COR-L47 (cell line): ENCODE data around the gene TOMM6.
A peak's percentile ranks its signal among the peaks of the same experiment; 100 is the strongest.

Experiments used
- DNase-seq: peaks from one replicate; lab custom pipeline; 2025; lab: John Stamatoyannopoulos, UW

The TOMM6 gene

GRCh38 chr6:41787219-41787917 is at the start of gene TOMM6:
TOMM6 (plus strand) TSS chr6:41787694; CDS start chr6:41787698, 4 bp downstream.
- DNase-seq, result peak; percentile 87

DNA sequence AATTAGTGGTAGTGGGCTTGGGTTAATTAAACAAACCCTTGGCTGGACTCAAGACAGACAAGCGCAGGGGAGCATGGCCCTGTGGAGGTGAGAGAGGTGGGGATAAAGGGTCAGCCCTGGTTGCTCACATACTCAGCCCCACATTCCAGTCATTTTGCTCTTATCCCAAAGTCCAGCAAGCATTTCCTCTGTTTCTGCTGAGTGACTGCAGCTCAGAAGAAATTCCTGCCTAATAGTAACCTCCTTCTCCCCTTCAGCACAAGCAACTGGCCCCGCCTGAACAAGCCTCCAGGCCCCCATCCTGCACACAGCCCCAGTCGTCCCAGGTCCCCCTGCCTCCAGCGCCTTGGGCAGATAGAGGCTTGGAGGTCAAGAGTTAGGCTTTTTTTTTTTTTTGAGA is 48.5 kb upstream of the TOMM6 start:
- no peak for DNase-seq

- no peak for DNase-seq
These were observed 46.9 kb upstream of the TOMM6 start for GRCh38 chr6:41740366-41741162.

DNA sequence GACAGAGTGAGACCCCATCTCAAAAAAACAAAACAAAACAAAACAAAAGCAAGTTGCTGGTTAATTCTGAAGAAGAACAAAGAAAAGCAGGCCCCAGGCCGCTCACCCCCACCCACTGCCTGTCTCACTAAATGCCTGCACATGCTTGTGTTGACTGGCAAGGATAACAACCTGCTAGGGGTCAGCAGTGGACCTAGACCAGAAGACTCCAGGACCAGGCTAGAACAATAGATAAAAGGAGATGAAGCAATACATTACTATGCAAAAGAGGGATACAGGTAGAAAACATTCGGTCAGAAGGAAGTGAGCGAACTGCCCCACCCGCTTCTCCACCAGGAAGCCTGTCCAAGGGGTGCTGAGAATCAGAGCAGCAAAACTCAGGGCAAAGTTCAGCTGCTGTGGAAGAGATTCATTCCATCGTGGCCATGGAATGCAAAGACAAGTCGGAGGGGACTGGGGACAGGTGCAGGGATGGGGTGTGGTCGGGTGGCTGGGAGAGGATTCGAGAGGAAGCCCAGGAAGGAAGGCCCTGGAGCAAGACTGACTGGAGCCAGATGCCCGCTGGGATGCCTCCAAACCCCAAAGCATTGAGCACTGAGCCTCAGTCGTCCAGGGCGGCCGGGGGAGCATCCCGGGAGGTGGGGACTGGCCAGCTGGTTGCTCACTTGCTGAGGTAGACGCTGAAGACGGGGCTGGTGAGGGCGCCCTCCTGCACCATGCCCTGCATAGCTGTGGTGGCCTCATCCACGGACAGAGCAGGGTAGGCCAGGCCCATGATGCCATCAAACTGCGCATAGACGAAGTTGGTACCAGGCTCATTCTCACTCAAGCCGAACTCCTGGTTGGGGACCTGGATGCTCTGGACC is 45.6 kb upstream of the TOMM6 start:
- no peak for DNase-seq

DNA sequence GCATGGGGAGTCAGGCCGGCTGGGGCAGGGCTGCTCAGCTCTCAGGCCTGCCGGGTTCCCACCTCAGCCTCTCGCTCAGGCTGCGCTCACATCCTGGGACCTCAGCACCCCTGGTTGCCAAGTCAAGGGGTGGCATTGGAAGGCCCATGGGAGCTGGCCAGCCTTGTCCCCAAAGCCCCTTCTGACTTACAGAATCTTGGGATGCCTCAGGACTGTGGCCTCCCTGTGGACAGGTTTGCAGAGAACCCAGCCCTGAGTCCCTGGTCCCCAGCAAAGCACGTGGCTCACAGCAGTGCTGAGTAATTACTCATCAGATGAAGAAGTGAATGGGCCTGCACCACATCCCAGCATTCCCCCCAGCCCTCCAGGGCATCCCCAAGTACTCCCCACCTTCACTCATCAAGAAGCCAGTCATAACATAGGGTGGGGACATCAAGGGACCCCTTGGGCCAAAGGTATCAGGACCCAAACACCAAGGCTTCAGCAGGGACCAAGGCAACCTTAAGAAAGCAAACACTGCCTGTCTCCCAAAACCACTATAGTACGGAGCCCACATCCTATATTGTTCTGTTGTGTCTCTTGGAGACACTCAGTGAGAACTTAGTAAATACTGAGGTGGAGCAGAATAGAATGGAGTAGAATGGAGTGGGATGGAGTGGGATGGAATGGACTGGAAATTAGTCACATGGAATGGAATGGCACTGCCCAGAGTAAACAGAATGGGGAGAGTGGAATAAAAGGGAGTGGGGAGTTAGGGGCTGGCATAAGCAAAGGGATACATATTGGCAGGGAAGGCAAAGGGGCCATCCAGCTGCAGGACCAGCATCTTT is 43.9 kb upstream of the TOMM6 start:
- no peak for DNase-seq

DNA sequence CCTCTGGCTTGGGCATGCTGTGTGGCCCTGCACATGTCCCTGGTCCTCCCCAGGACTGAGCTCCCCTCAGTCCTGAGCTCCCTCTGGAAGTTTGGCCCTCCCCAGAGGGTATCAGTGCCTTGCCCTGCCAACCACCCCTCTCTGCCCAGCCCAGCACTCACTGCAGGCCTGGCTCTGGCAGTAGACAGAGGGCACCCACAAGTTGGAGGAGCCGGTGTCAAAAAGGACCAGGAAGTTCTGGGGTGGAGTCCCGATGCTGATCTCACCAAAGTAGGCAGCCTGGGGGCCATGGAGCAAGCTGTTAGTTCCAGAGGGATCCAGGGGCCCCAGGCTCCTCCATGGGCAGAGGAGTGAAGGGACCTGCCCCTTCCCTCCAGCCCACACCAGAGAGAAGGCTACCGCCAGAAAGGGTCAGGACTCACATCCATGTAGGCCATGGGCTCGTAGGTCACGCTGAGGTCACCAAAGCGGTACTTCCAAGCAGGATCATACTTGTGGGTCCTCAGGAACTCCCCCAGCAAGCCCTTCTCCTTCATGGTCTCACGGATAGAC is 43.2 kb upstream of the TOMM6 start:
- DNase-seq, result no peak

- no peak for DNase-seq
These were observed 41.4 kb upstream of the TOMM6 start for GRCh38 chr6:41746107-41746506.

DNA sequence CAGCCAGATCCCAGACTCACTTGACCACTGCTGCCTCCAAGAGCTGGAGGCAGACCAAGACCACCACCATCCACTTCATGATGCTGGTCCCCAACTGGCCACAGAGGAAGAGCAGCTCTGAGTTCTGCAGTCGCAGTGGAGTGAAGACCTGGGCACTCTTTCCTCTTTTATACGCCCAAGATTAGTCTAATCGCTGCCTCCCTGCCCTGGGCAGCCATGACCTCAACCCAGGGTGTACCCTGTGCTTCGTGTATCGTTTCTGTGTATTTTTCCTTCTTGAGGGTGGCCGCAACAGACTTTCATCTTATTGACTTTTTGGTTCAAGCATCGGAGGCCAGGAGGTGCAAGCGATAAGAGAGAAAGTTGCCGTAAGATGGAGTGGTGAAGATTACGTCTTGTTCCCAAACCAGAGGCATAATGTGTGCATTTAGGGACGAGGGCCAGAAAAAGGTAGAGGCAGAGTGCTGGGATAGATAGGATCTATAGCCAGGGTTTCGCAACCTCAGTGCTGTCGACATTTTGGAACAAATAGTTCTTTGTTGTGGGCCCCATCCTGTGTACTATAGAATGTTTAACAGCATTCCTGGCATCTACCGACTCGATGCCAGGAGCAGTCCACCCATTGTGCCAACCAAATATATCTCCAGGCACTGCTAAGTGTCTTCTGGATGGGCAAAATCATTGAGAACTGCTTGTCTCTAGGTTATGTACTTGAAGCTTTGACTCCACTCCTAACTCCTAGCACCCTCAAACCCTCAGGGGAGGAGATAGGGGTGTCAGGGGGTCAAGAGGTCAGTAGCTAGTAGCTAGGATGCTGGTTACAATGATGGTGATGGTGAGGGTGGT is 40.0 kb upstream of the TOMM6 start, which contains the start of gene PGC:
Gene PGC, minus strand, starts transcription at position 142 of the 846 bp plus-strand sequence. Its CDS starts 63 bp downstream, at position 79.
- no peak for DNase-seq

GRCh38 chr6:41748102-41748477 is 39.4 kb upstream of the TOMM6 start:
- DNase-seq, result no peak

DNA sequence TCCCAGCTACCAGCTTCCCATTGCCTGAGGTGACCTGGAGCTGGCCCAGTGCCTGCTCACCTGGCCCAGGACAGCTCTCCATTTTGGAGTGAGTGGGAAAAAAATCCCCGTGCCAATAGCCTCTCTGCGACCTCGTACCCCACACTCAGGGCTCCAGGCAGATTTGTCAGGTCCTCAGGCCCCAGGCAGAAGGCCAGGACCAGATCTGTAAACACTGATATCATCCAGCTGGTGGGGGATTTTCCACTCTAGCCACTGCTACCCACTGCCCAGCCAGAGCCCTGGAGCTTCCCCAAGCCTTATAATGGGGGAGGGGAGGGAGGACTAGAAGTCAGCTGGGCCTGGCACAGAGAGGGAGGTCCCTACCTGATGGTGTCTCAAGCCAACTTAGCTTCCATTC is 39.0 kb upstream of the TOMM6 start:
- DNase-seq, result no peak

DNA sequence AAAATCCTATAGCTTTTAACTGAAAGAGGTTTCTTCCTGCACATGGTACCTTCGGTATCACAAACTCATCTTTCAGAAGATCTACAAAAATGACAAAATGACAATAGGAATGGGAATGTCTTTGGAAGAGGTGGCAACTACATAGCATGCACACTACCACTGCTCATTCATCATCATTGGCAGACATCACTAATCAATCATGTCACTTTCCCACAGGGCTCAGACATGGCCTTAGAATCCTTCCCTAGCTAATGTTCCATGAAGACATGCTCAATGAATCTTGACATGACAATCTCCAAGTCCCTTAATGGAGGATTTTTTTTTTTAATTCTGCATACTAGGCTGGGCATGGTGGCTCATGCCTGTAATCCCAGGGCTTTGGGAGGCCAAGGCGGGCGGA is 37.1 kb upstream of the TOMM6 start:
- no peak for DNase-seq

DNA sequence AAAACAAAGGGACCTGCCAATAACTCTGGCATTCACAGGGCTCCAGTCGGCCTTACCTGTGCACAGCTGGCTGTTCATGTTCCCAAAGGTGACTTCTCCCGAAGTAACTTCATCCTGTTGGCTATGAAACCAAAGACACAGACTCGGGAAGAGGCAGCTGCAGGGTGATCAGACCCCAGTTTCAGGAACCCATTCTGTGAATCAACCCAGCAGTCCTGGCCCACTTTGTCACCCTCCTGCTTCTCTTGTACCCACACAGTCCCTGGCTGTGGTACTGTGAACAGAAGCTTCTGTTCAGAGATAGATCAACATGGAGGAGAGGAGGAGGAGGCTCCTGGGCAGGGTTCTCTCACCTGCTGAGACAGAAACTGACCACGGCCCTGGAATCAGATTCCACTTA is 31.6 kb upstream of the TOMM6 start:
- DNase-seq, result no peak

- DNase-seq, result no peak
These were observed 31.1 kb upstream of the TOMM6 start for GRCh38 chr6:41756354-41756753.

- DNase-seq, result no peak
These were observed 30.2 kb upstream of the TOMM6 start for GRCh38 chr6:41757271-41757670.

- no peak for DNase-seq
These were observed 29.4 kb upstream of the TOMM6 start for GRCh38 chr6:41757931-41758640.

DNA sequence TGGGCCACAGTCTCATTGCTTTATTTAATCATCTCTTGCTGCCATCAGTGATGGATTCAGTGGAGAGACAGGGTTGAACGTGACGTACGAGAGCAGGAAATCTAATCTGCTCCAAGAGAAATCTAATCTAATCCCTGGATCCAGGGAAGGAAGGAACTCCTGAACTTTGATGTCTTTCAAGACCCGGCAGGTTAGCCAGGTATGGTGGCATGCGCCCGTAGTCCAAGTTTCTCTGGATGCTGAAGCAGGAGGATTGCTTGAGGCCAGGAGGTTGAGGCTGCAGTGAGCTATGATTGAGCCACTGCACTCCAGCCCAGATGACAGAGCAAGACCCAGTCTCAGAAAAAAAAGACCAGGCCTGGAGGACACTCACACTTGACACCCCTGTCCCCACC is 28.9 kb upstream of the TOMM6 start:
- DNase-seq, result no peak

DNA sequence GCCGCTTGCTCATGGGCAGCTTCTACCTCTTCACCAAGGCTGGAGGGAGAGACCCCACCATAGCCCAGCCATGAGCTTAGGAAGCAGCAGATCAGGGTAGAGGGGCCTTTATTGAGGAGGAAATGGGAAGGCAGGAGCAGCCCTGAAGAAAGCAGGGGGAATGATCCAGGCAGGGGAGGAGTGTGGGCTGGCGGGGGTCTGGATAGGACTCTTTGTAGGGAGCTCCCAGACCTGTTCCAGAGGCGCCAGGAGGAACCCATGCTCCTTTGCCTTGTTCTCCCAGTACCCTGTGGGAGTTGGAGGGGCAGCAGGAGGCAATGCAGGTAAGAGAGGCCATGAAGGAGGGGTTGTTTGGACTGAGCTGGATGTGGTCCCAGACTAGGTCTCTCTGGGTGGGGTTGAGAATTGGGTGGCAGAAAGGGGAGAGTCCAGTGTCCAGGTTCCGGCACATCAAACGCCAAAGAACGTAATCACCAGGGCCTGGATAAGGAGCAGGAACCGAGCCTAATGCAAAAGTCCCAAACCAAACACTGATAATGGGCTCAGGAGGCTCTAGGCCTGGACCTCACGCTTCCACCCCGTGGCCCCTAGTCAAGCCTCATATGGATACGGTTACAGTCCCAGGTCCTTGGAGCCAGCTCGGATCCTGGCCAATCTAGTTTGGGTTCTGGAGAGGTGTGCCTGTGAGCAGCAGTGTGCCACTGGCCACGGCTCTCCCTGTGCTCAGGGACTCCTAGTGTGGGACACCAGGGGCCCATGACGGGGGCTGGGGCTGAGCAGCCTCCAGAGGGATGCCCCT is 28.2 kb upstream of the TOMM6 start:
- no peak for DNase-seq

- DNase-seq, result no peak
These were observed 27.5 kb upstream of the TOMM6 start for GRCh38 chr6:41759905-41760579.
